ENCODE data around the gene KLK1.
A peak's percentile ranks its signal among the peaks of the same experiment; 100 is the strongest.

Gene KLK1

DNA sequence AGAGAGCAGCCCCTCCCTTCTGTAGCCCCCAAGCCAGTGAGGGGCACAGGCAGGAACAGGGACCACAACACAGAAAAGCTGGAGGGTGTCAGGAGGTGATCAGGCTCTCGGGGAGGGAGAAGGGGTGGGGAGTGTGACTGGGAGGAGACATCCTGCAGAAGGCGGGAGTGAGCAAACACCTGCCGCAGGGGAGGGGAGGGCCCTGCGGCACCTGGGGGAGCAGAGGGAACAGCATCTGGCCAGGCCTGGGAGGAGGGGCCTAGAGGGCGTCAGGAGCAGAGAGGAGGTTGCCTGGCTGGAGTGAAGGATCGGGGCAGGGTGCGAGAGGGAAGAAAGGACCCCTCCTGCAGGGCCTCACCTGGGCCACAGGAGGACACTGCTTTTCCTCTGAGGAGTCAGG is 35.3 kb upstream of the KLK1 start:
- peak overlapping the region; percentile 100 for H3K27ac ChIP-seq
- TF ChIP-seq, protein P1, sequence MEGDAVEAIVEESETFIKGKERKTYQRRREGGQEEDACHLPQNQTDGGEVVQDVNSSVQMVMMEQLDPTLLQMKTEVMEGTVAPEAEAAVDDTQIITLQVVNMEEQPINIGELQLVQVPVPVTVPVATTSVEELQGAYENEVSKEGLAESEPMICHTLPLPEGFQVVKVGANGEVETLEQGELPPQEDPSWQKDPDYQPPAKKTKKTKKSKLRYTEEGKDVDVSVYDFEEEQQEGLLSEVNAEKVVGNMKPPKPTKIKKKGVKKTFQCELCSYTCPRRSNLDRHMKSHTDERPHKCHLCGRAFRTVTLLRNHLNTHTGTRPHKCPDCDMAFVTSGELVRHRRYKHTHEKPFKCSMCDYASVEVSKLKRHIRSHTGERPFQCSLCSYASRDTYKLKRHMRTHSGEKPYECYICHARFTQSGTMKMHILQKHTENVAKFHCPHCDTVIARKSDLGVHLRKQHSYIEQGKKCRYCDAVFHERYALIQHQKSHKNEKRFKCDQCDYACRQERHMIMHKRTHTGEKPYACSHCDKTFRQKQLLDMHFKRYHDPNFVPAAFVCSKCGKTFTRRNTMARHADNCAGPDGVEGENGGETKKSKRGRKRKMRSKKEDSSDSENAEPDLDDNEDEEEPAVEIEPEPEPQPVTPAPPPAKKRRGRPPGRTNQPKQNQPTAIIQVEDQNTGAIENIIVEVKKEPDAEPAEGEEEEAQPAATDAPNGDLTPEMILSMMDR (conservative IDR thresholded peaks at IDR 0.05) = no peak

DNA sequence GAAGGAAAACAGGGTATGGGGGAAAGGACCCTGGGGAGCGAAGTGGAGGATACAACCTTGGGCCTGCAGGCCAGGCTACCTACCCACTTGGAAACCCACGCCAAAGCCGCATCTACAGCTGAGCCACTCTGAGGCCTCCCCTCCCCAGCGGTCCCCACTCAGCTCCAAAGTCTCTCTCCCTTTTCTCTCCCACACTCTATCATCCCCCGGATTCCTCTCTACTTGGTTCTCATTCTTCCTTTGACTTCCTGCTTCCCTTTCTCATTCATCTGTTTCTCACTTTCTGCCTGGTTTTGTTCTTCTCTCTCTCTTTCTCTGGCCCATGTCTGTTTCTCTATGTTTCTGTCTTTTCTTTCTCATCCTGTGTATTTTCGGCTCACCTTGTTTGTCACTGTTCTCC is 33.8 kb upstream of the KLK1 start:
- peak overlapping the region; percentile 100 for H3K27ac ChIP-seq
- TF ChIP-seq, protein P1 (conservative IDR thresholded peaks at IDR 0.05) = no peak

- H3K27ac ChIP-seq = peak within 1 kb of the TSS; percentile 100
- TF ChIP-seq, protein P1 (conservative IDR thresholded peaks at IDR 0.05) = no peak
Observed at GRCh38 chr19:50854636-50855410, 31.2 kb upstream of the KLK1 start, which contains the start of gene KLK3. Gene KLK3, plus strand, starts transcription at chr19:50854915. Its CDS starts 41 bp downstream, at chr19:50854956.

DNA sequence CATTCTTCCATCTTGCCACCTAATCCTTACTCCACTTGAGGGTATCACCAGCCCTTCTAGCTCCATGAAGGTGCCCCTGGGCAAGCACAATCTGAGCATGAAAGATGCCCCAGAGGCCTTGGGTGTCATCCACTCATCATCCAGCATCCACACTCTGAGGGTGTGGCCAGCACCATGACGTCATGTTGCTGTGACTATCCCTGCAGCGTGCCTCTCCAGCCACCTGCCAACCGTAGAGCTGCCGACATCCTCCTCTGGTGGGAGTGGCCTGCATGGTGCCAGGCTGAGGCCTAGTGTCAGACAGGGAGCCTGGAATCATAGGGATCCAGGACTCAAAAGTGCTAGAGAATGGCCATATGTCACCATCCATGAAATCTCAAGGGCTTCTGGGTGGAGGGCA is 28.0 kb upstream of the KLK1 start:
- H3K27ac ChIP-seq = peak overlapping the region; percentile 100
- TF ChIP-seq, protein P1 (conservative IDR thresholded peaks at IDR 0.05) = no peak

GRCh38 chr19:50850738-50851137 is 27.2 kb upstream of the KLK1 start:
- peak overlapping the region; percentile 100 for H3K27ac ChIP-seq
- TF ChIP-seq, protein P1 (conservative IDR thresholded peaks at IDR 0.05) = no peak

DNA sequence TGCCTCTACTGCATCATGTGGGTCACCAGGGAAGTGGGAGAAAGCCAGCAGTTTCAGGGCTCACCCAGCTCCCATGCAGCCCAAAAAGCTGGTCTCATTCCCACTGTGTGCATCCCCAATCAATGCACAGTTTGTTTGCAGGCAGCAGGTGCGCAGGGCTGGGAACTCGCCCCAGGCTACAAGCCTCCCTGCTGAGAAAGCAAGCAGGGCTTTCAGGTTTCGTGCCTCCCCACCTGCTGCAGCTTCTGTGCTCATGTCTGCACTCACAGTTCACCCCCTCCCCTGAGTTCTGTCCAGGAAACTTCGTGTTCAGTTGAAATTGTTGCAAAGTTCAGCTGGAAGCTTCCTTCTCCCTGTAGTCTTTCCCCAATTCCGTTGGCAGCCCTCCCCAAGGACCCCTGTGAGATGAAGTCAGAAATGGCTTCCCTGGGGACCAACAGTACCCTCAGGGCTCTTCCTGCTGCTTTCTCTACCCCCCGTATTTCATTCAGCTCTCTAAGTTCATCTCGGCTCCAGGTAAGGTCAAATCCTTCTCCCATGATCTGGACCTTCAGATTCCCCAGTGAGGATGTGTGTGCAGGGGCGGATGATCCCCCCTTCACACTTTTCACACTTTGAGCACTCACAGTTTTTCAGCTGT is 20.8 kb upstream of the KLK1 start:
- TF ChIP-seq, protein P1 (conservative IDR thresholded peaks at IDR 0.05) = no peak
- H3K27ac ChIP-seq = peak overlapping the region; percentile 100

DNA sequence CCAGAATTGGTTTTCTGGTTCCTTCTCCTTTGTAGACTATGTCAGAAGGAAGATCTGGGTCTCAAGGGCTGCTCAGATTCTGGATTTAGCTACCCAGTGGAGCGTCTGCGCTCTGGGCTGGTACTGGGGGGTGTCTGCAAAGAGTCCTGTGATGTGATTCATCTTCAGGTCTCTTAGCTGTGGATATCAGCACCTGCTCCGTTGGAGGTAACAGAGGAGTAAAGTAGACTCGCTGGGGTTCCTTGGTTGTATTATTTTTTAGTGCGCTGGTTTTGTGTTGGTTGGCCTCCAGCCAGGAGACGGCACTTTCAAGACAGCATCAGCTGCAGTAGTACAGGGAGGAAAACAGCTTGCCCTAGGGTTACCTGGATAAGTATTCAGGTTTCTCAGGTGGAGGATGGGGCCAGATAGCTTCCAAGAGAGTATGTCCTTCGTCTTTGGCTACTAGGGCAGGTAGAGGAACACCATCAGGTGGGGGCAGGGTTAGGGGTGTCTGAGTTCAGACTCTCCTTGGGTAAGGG is 20.2 kb upstream of the KLK1 start:
- peak overlapping the region; percentile 100 for H3K27ac ChIP-seq
- TF ChIP-seq, protein P1 (conservative IDR thresholded peaks at IDR 0.05) = no peak
